Activated CD4-positive, alpha-beta T cell treated with anti-CD3 and anti-CD28 coated beads, Interleukin-2, amount 10 ng/mL, durations not matched to agents 24 days and 14 days (primary cell): ENCODE data around the gene TTC33. TPM values are rescaled to one million over a fixed set of nuclear protein-coding genes. Genes with fewer than 3 reads are reported as not detected.
"Not testable (repeated sequence)": the region's sequence is repeated elsewhere in the genome, so short reads cannot be mapped to it uniquely, and the experiment has no call there.

Experiments used
- DNase-seq: peaks from one replicate; pipeline ENCODE4 v3.0.0; 2022
- H3K27ac Mint-ChIP-seq: one replicate; pipeline ENCODE4 v1.8.0; 2022; ENCODE audit warnings: mild to moderate bottlenecking, mixed read lengths
- H3K27me3 Mint-ChIP-seq: one replicate; pipeline ENCODE4 v1.8.0; 2022; ENCODE audit warnings: mixed read lengths
- H3K36me3 Mint-ChIP-seq: one replicate; pipeline ENCODE4 v1.8.0; 2022; ENCODE audit warnings: low read depth, mild to moderate bottlenecking, mixed read lengths
- H3K4me1 Mint-ChIP-seq: one replicate; pipeline ENCODE4 v1.8.0; 2021; ENCODE audit warnings: mixed read lengths
- H3K4me3 Mint-ChIP-seq: one replicate; pipeline ENCODE4 v1.8.0; 2022; ENCODE audit warnings: mild to moderate bottlenecking, moderate library complexity, mixed read lengths
- H3K9me3 Mint-ChIP-seq: one replicate; pipeline ENCODE4 v1.8.0; 2021; ENCODE audit warnings: mixed read lengths
- intact Hi-C: fragments of 100-400 bp; cut with micrococcal nuclease; formaldehyde crosslinking; loops from one replicate; pipeline ENCODE4 v1.15.1; 2023
- total RNA-seq: library from RNA; stranded (reverse); gene quantifications from 2 replicates; pipeline ENCODE4 v1.2.3, GENCODE V29; 2022

Gene TTC33
- total RNA-seq, 1 donor from 2014 or later: 22.7 TPM

GRCh38 chr5:40577718-40578117 lies 178.0 kb downstream of the TTC33 start:
- peak overlapping the region; percentile 18 for H3K4me3 Mint-ChIP-seq
- H3K27me3 Mint-ChIP-seq: no peaks in the 10 kb centered on the region
- no peaks in the 10 kb centered on the region for H3K36me3 Mint-ChIP-seq
- peaks cover 29% of the 10 kb centered on the region for H3K4me1 Mint-ChIP-seq
- intact Hi-C loops: loop anchor here (1.0 to 2.0 kb wide), 10 partner anchors 14 to 353 kb away; partner anchors contain the start of gene PTGER4
- H3K27ac Mint-ChIP-seq: no peak overlapping the region
- H3K9me3 Mint-ChIP-seq: peaks cover 3% of the 10 kb centered on the region
- no peak for DNase-seq

GRCh38 chr5:40575921-40576320 lies 179.8 kb downstream of the TTC33 start:
- no peak for DNase-seq
- Mint-ChIP-seq H3K27me3 (no peaks in the 10 kb centered on the region), H3K9me3 (peaks cover 8% of the 10 kb centered on the region), H3K4me3 (no peak overlapping the region), H3K36me3 (peaks cover 1% of the 10 kb centered on the region), H3K27ac (no peak overlapping the region), H3K4me1 (peaks cover 32% of the 10 kb centered on the region)
- intact Hi-C loops: no loop called here

- Mint-ChIP-seq H3K27me3 (no peaks in the 10 kb centered on the region), H3K36me3 (peaks cover 2% of the 10 kb centered on the region), H3K27ac (no peak overlapping the region), H3K4me1 (peaks cover 33% of the 10 kb centered on the region), H3K4me3 (no peak overlapping the region), H3K9me3 (peaks cover 10% of the 10 kb centered on the region)
- intact Hi-C loops: no loop called here
- DNase-seq: no peak
Measured at GRCh38 chr5:40575411-40575810, 180.3 kb downstream of the TTC33 start.

GRCh38 chr5:40572937-40573336 lies 182.8 kb downstream of the TTC33 start:
- intact Hi-C loops: loop anchor here (5.0 kb wide), 1 partner anchor 71 kb away; no protein-coding TSS in a partner anchor
- H3K9me3 Mint-ChIP-seq: peaks cover 10% of the 10 kb centered on the region

GRCh38 chr5:40572391-40572790 lies 183.4 kb downstream of the TTC33 start:
- no peak for DNase-seq
- Mint-ChIP-seq H3K9me3 (peaks cover 10% of the 10 kb centered on the region), H3K4me1 (peaks cover 21% of the 10 kb centered on the region), H3K36me3 (peaks cover 2% of the 10 kb centered on the region), H3K27ac (no peak overlapping the region), H3K27me3 (no peaks in the 10 kb centered on the region), H3K4me3 (no peak overlapping the region)
- intact Hi-C loops: loop anchor here (5.0 kb wide), 1 partner anchor 70 kb away; no protein-coding TSS in a partner anchor

More at GRCh38 chr5:40572937-40573336, 182.8 kb downstream of the TTC33 start:
- Mint-ChIP-seq H3K27ac (no peak overlapping the region), H3K4me3 (no peak overlapping the region), H3K36me3 (peaks cover 2% of the 10 kb centered on the region), H3K4me1 (peaks cover 24% of the 10 kb centered on the region), H3K27me3 (no peaks in the 10 kb centered on the region)
- DNase-seq: no peak

GRCh38 chr5:40571729-40572128 lies 184.0 kb downstream of the TTC33 start:
- Mint-ChIP-seq H3K36me3 (peaks cover 2% of the 10 kb centered on the region), H3K9me3 (peaks cover 10% of the 10 kb centered on the region), H3K4me3 (no peak overlapping the region), H3K27me3 (no peaks in the 10 kb centered on the region), H3K4me1 (peaks cover 21% of the 10 kb centered on the region), H3K27ac (no peak overlapping the region)
- intact Hi-C loops: loop anchor here (5.0 kb wide), 1 partner anchor 69 kb away; no protein-coding TSS in a partner anchor
- no peak for DNase-seq

GRCh38 chr5:40570408-40571129 lies 185.2 kb downstream of the TTC33 start:
- intact Hi-C loops: loop anchor here (5.0 kb wide), 1 partner anchor 68 kb away; no protein-coding TSS in a partner anchor
- no peaks in the 10 kb centered on the region for H3K27me3 Mint-ChIP-seq
- no peak overlapping the region for H3K4me3 Mint-ChIP-seq

GRCh38 chr5:40569546-40570270 lies 186.1 kb downstream of the TTC33 start:
- Mint-ChIP-seq H3K36me3 (peaks cover 6% of the 10 kb centered on the region), H3K4me1 (peaks cover 21% of the 10 kb centered on the region), H3K9me3 (peaks cover 15% of the 10 kb centered on the region), H3K27me3 (no peaks in the 10 kb centered on the region), H3K4me3 (peak overlapping the region; percentile 4), H3K27ac (no peak overlapping the region)
- intact Hi-C loops: loop anchor here (5.0 kb wide), 1 partner anchor 67 kb away; no protein-coding TSS in a partner anchor
- no peak for DNase-seq

More at GRCh38 chr5:40570408-40571129, 185.2 kb downstream of the TTC33 start:
- peak overlapping the region; percentile 29 for H3K27ac Mint-ChIP-seq
- H3K4me1 Mint-ChIP-seq: peaks cover 21% of the 10 kb centered on the region
- no peak for DNase-seq
- H3K9me3 Mint-ChIP-seq: peaks cover 15% of the 10 kb centered on the region
- peaks cover 6% of the 10 kb centered on the region for H3K36me3 Mint-ChIP-seq

GRCh38 chr5:40568548-40568947 lies 187.2 kb downstream of the TTC33 start:
- H3K4me3 Mint-ChIP-seq: no peak overlapping the region
- peaks cover 6% of the 10 kb centered on the region for H3K36me3 Mint-ChIP-seq
- no peak overlapping the region for H3K27ac Mint-ChIP-seq
- H3K9me3 Mint-ChIP-seq: peaks cover 21% of the 10 kb centered on the region
- intact Hi-C loops: no loop called here
- no peaks in the 10 kb centered on the region for H3K27me3 Mint-ChIP-seq
- no peak for DNase-seq
- H3K4me1 Mint-ChIP-seq: peaks cover 26% of the 10 kb centered on the region

GRCh38 chr5:40563173-40563572 lies 192.6 kb downstream of the TTC33 start:
- H3K36me3 Mint-ChIP-seq, H3K27me3 Mint-ChIP-seq, DNase-seq, H3K4me3 Mint-ChIP-seq, H3K27ac Mint-ChIP-seq, H3K4me1 Mint-ChIP-seq, intact Hi-C loops: not testable (repeated sequence)
- peaks cover 19% of the 10 kb centered on the region for H3K9me3 Mint-ChIP-seq

- H3K27me3 Mint-ChIP-seq: no peaks in the 10 kb centered on the region
- no peak overlapping the region for H3K4me3 Mint-ChIP-seq
- intact Hi-C loops: no loop called here
- peaks cover 13% of the 10 kb centered on the region for H3K4me1 Mint-ChIP-seq
- H3K36me3 Mint-ChIP-seq: no peaks in the 10 kb centered on the region
- H3K27ac Mint-ChIP-seq: no peak overlapping the region
- no peak for DNase-seq
- H3K9me3 Mint-ChIP-seq: peaks cover 14% of the 10 kb centered on the region
Measured at GRCh38 chr5:40560474-40561110, 195.2 kb downstream of the TTC33 start.

GRCh38 chr5:40559306-40559705 lies 196.5 kb downstream of the TTC33 start:
- H3K27me3 Mint-ChIP-seq: no peaks in the 10 kb centered on the region
- intact Hi-C loops: no loop called here
- H3K36me3 Mint-ChIP-seq: no peaks in the 10 kb centered on the region
- H3K9me3 Mint-ChIP-seq: peaks cover 10% of the 10 kb centered on the region
- no peak overlapping the region for H3K4me3 Mint-ChIP-seq
- H3K27ac Mint-ChIP-seq: no peak overlapping the region
- peaks cover 9% of the 10 kb centered on the region for H3K4me1 Mint-ChIP-seq
- DNase-seq: no peak

GRCh38 chr5:40557501-40557900 lies 198.3 kb downstream of the TTC33 start:
- no peaks in the 10 kb centered on the region for H3K36me3 Mint-ChIP-seq
- peaks cover 10% of the 10 kb centered on the region for H3K4me1 Mint-ChIP-seq
- no peak overlapping the region for H3K27ac Mint-ChIP-seq
- intact Hi-C loops: no loop called here
- H3K9me3 Mint-ChIP-seq: peaks cover 11% of the 10 kb centered on the region
- no peaks in the 10 kb centered on the region for H3K27me3 Mint-ChIP-seq
- no peak overlapping the region for H3K4me3 Mint-ChIP-seq
- no peak for DNase-seq

GRCh38 chr5:40556811-40557210 lies 198.9 kb downstream of the TTC33 start:
- Mint-ChIP-seq H3K9me3 (peaks cover 11% of the 10 kb centered on the region), H3K4me3 (no peak overlapping the region), H3K27ac (no peak overlapping the region), H3K4me1 (peaks cover 10% of the 10 kb centered on the region), H3K36me3 (no peaks in the 10 kb centered on the region), H3K27me3 (no peaks in the 10 kb centered on the region)
- no peak for DNase-seq
- intact Hi-C loops: no loop called here
